K562 (cell line): ENCODE results near the gene SFSWAP. TPM values are rescaled to one million over a fixed set of nuclear protein-coding genes. Genes with fewer than 3 reads are reported as not detected.

Experiments used
- AFF4 ChIP-seq: sonication (generic); formaldehyde crosslinking; IDR thresholded peaks from 2 replicates; pipeline ENCODE4 v1.8.0; 2023; ENCODE audit warnings: mild to moderate bottlenecking, missing genetic modification reagents
- ASH1L ChIP-seq: fragments of 450-650 bp; IDR thresholded peaks from 2 replicates; pipeline ENCODE4 v1.6.1; 2018; ENCODE audit warnings: borderline replicate concordance, mild to moderate bottlenecking, low read depth; ENCODE audit not compliant: partially characterized antibody
- DEAF1 ChIP-seq: fragments of 450-650 bp; formaldehyde crosslinking; IDR thresholded peaks from 2 replicates; pipeline ENCODE4 v1.4.0; 2020; ENCODE audit warnings: mild to moderate bottlenecking, moderate library complexity
- E2F5 ChIP-seq: sonication (generic); formaldehyde crosslinking; IDR thresholded peaks from 2 replicates; pipeline ENCODE4 v1.8.0; 2022; ENCODE audit warnings: mild to moderate bottlenecking, missing genetic modification reagents
- EGR1 ChIP-seq: fragments of 450-650 bp; conservative IDR thresholded peaks from 2 replicates; pipeline ENCODE4 v1.6.1; 2017; ENCODE audit warnings: mild to moderate bottlenecking
- ELK1 ChIP-seq: sonication (generic); formaldehyde crosslinking; IDR thresholded peaks from 2 replicates; pipeline ENCODE4 v1.8.1; 2022; ENCODE audit warnings: missing genetic modification reagents
- FOXA3 ChIP-seq, 2 experiments: fragments of 450-650 bp in 1 of 2; sonication (generic) in 1 of 2; formaldehyde crosslinking; IDR thresholded peaks in 1 of 2; conservative IDR thresholded peaks in 1 of 2; 2 replicates each; pipeline versions ENCODE4 v1.4.0 to v1.8.0; 2020 to 2022; ENCODE audit warnings: mild to moderate bottlenecking in 2 of 2, missing genetic modification reagents in 1 of 2
- FOXJ3 ChIP-seq: sonication (generic); formaldehyde crosslinking; IDR thresholded peaks from 2 replicates; pipeline ENCODE4 v1.4.0; 2020; ENCODE audit warnings: mild to moderate bottlenecking, missing genetic modification reagents
- HSF4 ChIP-seq: fragments of 250-450 bp; sonication (Bioruptor Pico); IDR thresholded peaks from 2 replicates; pipeline ENCODE4 v2.1.2; 2022; ENCODE audit warnings: mild to moderate bottlenecking, moderate library complexity, borderline replicate concordance
- MYNN ChIP-seq, 2 experiments: sonication (generic); formaldehyde crosslinking in 1 of 2; IDR thresholded peaks; 2 replicates each; pipeline versions ENCODE4 v1.5.0 to v1.6.1; 2016 to 2020; ENCODE audit warnings: antibody characterized with exemption in 1 of 2, missing genetic modification reagents in 1 of 2
- OTX1 ChIP-seq: fragments of 450-650 bp; formaldehyde crosslinking; IDR thresholded peaks from 2 replicates; pipeline ENCODE4 v1.4.0; 2022; ENCODE audit warnings: mild to moderate bottlenecking
- RAD21 ChIP-seq, 2 experiments: fragments of 250-450 bp in 1 of 2; fragments of 450-650 bp in 1 of 2; sonication (Bioruptor Pico) in 1 of 2; formaldehyde crosslinking in 1 of 2; IDR thresholded peaks in 1 of 2; conservative IDR thresholded peaks in 1 of 2; 2 replicates each; pipeline versions ENCODE4 v1.4.0 to v1.8.0; 2020 to 2022; ENCODE audit warnings: mild to moderate bottlenecking in 2 of 2, moderate library complexity in 1 of 2
- TCF7 ChIP-seq: sonication (generic); IDR thresholded peaks from 2 replicates; pipeline ENCODE4 v1.6.1; 2016; ENCODE audit warnings: antibody characterized with exemption, borderline replicate concordance
- ZNF143 ChIP-seq: sonication (generic); formaldehyde crosslinking; IDR thresholded peaks from 2 replicates; pipeline ENCODE4 v1.9.0; 2022; ENCODE audit warnings: mild to moderate bottlenecking, missing genetic modification reagents
- ZNF175 ChIP-seq: fragments of 200-800 bp; sonication (Bioruptor generic); IDR thresholded peaks from 2 replicates; pipeline ENCODE4 v1.6.1; 2016; ENCODE audit warnings: low read depth, mild to moderate bottlenecking, missing genetic modification characterization, missing compliant biosample characterization
- ZNF589 ChIP-seq: fragments of 200-800 bp; sonication (Bioruptor generic); IDR thresholded peaks from 2 replicates; pipeline ENCODE4 v1.6.1; 2016; ENCODE audit warnings: low read depth, missing genetic modification characterization, missing compliant biosample characterization
- ZNF780A ChIP-seq: fragments of 250-450 bp; sonication (Bioruptor Pico); IDR thresholded peaks from 2 replicates; pipeline ENCODE4 v1.5.0; 2021; ENCODE audit warnings: mild to moderate bottlenecking
- ZNF785 ChIP-seq: fragments of 250-450 bp; sonication (Bioruptor Pico); IDR thresholded peaks from 2 replicates; pipeline ENCODE4 v1.4.0; 2020; ENCODE audit warnings: mild to moderate bottlenecking
- polyA plus RNA-seq, 8 experiments: library from polyadenylated mRNA; depleted of rRNA in 4 of 8; stranded (reverse) in 5 of 8; unstranded in 3 of 8; fragments of >200 nt; fragmentation: Nextera tagmentation in 2 of 8; fragmentation: Illumina TruSeq in 1 of 8; extraction: Ambion mirVana in 2 of 8; extraction: Trizol in 1 of 8; gene quantifications; 2 replicates each; pipeline versions ENCODE4 v1.2.1 to v1.2.3, GENCODE V29; 2011 to 2014; ENCODE audit warnings: inconsistent platforms in 1 of 8, missing spikeins in 1 of 8
- total RNA-seq, 7 experiments: library from RNA; depleted of rRNA in 6 of 7; stranded (reverse); fragments of >200 nt in 6 of 7; fragmentation: Illumina TruSeq in 2 of 7; extraction: Trizol in 2 of 7; gene quantifications; 2 replicates each; pipeline versions ENCODE4 v1.2.1 to v1.2.3, GENCODE V29; 2011 to 2021; ENCODE audit warnings: low replicate concordance in 1 of 7

Gene SFSWAP
- total and polyA plus RNA-seq, 9 of the 15 experiments (the other 6 are each of a cell fraction or from before 2014, with no cell fraction given): 2.4 to 60.4 (median 32.6) TPM

GRCh38 chr12:131710464-131711457 lies at the start of gene SFSWAP (continued):
- TF ChIP-seq OTX1 (0 out of 2 replicates have a peak, but pooled peaks have one; percentile 11), ZNF589 (CRISPR knock-in tag) (0 out of 2 replicates have a peak, but pooled peaks have one; percentile 35), ZNF785 (CRISPR knock-in tag) (no peak), FOXJ3 (no peak), TCF7 (no peak), AFF4 (peak; percentile 95), ZNF780A (no peak), RAD21 (CRISPR knock-in tag; conservative IDR thresholded peaks at IDR 0.05 in 1 of 2, IDR thresholded peaks at IDR 0.05 in 1 of 2) (no peak), ZNF175 (CRISPR knock-in tag) (no peak; the same call in 1 of the 2 replicates), ASH1L (no peak), EGR1 (0 out of 2 replicates have a peak, but pooled peaks have one; percentile 45), E2F5 (0 out of 2 replicates have a peak, but pooled peaks have one; percentile 12), ELK1 (CRISPR knock-in tag) (no peak), ZNF143 (CRISPR knock-in tag) (peak; percentile 50; the same call in 1 of the 2 replicates), MYNN (IDR thresholded peaks at IDR 0.05) (no peak), MYNN (CRISPR knock-in tag; IDR thresholded peaks at IDR 0.05) (no peak), DEAF1 (no peak), HSF4 (no peak), FOXA3 (CRISPR knock-in tag; conservative IDR thresholded peaks at IDR 0.05 in 1 of 2, IDR thresholded peaks at IDR 0.05 in 1 of 2) (peak in 1 of 2 experiments; percentile 66; a peak in 1 of 4 replicates)
